RPMI8226 (cell line): Measurements from ENCODE around the gene SEMA4A.

Source experiments
- DNase-seq: peaks from one replicate; pipeline ENCODE4 v3.0.0-alpha.2; 2015

Gene SEMA4A

DNA sequence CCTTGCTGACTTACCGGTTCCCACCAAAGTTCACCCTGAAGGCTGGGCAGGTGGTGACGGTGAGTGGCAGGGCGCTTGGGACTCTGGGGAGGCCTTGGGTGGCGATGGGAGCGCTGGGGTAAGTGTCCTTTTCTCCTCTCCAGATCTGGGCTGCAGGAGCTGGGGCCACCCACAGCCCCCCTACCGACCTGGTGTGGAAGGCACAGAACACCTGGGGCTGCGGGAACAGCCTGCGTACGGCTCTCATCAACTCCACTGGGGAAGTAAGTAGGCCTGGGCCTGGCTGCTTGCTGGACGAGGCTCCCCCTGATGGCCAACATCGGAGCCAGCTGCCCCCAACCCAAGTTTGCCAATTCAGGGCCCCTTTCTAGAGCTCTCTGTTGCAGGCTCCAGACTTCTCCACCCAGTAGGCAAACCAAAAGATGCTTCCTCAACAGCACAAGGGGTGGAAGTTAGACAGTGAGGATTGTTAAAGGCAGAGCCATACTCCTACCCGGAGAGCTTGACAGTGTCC lies 16.4 kb upstream of the SEMA4A start:
- no peak for DNase-seq

- DNase-seq = no peak
Observed at GRCh38 chr1:156138458-156138867, 14.9 kb upstream of the SEMA4A start.

DNA sequence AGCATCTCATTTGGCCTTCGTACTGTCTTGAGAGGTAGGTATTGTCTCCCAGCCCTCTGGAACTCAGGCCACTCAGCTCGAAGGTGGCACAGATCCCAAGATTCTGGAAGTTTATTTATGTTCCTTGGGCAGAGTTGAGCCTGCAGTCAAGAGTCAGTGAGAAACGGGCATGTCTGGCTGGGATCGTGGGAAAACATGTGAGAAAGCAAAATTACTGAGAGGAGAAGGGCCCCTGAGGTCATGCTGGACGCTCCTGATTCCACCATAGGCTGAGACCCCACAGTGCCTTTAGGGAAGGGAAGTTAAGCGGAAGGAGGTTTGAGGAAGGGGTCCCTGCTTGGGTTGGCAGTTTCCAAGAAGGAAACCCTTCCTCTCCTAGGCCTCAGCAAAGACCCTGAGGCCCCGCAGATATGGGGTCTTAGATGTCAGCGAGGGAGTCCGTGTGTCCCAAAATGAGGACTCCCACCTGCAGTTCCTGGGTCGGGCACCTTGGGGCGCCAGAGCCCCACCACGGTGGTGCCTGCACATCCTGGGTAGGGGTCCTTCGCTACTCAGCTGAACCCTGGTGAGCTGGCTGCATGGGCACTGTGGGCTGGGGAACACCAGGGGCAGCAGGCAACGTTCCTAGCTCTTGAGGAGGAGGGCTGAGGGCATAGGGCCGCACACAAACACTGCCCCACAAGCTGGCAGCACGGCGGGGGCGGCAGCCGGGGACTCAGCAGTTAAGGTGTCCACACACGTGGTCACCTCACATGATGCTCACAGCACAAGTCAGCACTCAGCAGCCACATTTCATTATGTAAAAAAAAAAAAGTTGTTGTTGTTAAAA lies 12.3 kb upstream of the SEMA4A start:
- peak; percentile 37 for DNase-seq

DNA sequence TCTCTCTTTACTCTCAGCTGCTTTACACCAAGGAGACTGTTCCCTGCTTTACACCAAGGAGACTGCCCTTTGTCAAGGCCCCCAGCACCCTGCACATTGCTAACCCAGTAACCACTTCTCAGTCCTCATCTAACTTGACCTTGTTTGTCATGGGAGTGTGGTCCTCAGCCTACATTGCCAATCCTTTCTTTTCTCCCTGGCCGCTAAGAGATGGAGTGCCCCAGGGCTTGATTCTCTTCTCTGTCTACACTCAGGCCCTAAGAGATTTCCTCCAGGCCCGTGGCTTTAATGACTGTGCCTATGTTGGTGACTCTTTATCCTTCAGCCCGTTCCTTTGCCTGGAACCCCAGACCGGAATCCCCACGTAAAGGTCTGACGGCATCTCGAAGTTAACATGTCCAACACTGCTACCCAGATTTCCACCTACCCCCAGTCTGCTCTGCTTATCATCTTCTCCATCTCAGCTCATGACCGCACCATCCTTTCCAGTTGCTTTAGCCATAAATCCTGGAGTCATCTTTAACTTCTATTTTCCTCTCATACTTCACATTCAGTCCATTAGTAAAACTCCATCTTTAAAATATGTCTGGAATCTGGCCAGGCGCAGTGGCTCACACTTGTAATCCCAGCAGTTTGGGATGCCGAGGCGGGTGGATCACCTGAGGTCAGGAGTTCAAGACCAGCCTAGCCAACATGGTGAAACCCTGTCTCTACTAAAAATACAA lies 9.5 kb upstream of the SEMA4A start:
- DNase-seq = no peak

- DNase-seq = no peak
Observed at GRCh38 chr1:156144742-156145141, 8.6 kb upstream of the SEMA4A start.

DNA sequence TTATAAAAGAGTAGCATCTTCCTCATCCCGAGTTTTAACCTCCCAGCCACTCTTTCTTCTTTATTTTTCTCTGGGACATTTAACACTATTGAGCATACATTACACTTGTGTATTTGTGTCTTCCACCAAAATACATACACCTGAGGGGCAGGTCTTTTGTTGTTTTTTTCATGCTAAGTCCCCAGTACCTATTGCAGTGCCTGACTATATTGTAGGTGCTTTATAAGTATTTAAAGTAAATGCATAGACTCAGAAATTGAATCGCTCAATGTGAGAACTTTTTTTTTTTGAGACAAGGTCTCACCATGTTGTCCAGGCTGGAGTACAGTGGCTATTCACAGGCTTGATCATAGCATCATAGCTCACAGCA lies 7.8 kb upstream of the SEMA4A start:
- no peak for DNase-seq

- peak; percentile 98 for DNase-seq
Observed at GRCh38 chr1:156146020-156146768, 7.2 kb upstream of the SEMA4A start.

DNA sequence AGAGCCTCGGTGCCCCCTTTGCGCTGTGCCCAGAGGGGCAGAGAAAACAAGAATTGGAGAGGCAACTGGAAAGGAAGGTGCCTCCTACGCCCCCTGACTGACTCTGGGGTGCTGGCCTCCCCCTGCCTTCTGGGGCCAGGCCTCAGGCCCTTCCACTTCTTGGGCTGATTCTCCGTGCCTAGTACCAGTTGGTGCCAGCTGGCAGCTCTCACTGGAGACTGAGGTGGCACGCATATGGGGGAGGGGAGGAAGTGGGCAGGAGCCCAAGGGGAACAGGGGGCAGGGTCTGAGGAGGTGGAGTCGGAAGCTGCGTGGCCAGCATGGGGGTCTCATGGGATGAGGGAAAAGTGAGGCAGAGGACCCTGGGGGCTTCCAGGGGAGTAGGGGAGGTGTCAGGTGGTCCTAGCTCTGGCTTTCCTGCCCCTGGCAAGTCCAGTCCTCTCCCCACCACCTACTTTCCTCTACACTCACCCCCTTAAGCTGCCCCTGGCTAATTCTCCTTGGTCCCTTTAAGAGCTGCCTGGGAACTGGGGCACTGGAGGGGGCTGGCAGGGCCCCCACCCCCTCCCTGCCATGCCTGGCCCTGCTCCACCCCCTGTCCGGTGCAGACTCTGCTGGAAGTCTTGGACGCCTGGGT lies 6.5 kb upstream of the SEMA4A start:
- DNase-seq = peak; percentile 39

GRCh38 chr1:156148216-156148615 lies 5.2 kb upstream of the SEMA4A start:
- no peak for DNase-seq

DNA sequence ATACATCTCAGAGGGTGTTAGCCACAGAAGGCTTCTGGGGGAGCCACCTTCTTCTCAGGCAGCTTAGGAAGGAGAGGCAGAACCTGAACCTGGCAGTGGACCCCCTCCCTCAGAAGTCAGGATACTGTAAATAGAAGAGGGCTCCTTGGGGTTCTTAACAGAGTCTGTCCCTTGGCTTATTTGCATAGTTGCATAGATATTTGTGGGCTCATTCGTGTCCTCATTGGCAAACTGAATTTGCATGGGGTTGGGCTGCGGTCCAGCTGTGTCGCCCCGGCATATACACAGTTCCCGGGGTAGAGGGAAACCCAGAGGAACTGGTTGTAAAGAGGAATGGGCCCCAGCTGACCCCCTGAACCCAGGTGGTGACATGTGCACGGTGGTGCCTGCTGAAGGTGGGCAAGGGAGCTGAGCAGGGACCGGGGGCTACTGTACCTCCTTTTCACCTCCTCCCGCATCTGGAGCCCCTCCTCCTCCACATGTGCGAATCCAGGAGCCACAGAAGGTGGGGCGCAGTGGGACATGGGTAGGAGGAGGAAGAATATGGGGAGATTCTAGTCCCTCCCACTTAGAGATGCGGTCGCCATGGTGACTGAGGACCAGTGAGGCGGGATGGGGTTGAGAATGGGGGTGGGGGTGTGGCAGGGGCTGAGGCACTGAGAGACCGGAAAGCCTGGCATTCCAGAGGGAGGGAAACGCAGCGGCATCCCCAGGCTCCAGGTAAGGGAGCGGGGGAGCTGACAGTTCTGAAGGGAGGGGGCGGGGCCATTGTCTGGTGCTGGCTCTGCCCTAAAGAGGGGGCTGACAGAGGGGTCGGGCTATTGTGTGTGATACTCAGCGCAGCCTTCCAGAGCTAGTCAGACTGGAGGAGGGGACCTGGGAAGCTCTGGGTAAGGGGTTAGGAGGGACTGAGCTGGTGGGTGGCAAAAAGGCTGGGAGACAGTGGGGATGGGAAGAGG lies 3.7 kb upstream of the SEMA4A start:
- peak; percentile 62 for DNase-seq

DNA sequence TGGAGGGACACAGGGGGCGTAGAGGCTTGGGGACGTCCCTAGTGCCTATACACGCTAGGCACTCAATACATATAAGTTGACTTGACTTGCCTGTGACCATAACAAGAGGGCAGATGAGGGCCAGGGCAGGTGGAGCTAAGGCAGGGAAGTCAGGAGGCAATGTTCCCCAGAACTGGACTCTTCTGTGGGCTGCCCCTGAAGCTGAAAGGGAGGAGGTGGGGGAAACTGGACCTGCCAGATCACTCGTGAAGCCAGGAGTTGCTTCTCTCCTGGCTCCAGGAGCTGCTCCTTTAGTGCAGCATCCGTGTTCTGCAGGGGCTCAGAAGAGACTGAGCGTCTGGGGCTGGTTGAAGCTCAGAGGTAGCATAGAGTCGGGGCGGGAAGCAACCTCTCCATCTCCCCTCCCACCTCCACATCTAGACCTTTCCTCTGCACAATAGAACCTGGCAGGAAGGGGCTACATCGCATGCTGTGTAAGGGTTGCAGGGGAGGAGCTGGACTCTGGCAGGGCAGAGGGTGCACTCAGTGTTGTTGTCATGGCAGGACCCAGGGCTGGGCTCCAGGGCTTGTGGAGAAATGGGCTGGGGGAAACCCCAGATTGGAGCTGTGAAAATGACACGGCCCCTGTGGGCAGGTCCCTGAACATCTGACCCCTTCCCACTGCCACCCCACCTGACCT lies 2.9 kb upstream of the SEMA4A start:
- peak; percentile 37 for DNase-seq

- peak; percentile 90 for DNase-seq
Observed at GRCh38 chr1:156151093-156151688, 2.2 kb upstream of the SEMA4A start.

- no peak for DNase-seq
Observed at GRCh38 chr1:156152628-156153027, 757 bp upstream of the SEMA4A start.

DNA sequence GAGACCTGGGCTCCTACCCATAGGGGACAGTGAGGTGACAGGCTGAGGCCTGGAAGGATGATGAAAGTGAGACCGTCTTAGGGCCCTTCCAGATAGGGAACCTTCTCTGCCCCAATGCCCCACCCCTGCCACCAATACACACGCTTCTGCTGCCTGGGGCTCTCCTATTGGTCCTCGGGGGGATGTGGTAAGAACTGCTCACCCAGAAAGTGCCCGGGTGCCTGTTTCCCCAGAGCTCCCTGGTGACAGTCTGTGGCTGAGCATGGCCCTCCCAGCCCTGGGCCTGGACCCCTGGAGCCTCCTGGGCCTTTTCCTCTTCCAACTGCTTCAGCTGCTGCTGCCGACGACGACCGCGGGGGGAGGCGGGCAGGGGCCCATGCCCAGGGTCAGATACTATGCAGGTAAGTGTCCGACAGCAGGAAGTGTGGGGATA lies 948 bp downstream of the SEMA4A start:
- DNase-seq = no peak

- DNase-seq = no peak
Observed at GRCh38 chr1:156155756-156156510, 2.5 kb downstream of the SEMA4A start.

- peak; percentile 71 for DNase-seq
Observed at GRCh38 chr1:156157506-156157905, 4.1 kb downstream of the SEMA4A start.

DNA sequence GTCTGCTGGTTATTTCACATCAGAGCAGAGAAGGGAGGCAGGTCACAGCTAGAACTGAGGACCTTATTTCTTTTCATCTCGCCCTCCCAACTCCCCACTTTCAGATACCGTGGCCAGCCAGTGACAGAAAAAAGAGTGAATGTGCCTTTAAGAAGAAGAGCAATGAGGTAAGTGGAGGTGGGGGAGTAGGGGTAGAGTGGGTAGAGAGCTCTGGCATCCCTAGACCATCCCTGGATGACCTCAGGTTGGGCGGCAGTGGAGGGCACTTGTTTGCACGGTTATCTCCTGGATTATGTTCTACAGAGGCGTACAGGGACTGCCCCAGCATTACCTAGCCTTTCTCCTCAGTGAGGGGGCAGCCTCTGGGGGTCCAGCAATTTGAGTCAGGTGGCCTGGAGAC lies 4.6 kb downstream of the SEMA4A start:
- DNase-seq = no peak

- DNase-seq = peak; percentile 51
Observed at GRCh38 chr1:156160000-156160742, 6.8 kb downstream of the SEMA4A start.

GRCh38 chr1:156160743-156161171 lies 7.4 kb downstream of the SEMA4A start:
- DNase-seq = peak; percentile 25
